ENCODE measurements around the gene C1orf105.

Gene C1orf105

DNA sequence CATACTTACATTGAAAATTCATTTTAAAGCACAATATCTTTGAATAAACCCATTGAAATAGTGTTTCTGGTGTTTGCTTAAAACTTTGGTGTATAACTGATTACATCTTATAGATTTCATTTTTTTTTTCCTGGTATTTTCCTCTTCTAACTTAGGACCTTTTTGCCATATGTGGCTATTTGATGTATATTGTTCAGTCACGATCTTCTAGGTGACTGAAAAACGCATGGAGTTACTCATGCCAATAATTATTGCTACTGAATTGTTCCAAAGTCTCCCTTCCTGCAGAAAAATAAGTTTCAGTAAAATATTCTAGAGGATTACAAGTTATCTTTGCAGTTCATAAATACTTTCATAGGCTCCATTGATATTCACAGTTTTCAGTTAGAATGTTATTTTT lies 22.9 kb upstream of the C1orf105 start:
- no peak for DNase-seq

DNA sequence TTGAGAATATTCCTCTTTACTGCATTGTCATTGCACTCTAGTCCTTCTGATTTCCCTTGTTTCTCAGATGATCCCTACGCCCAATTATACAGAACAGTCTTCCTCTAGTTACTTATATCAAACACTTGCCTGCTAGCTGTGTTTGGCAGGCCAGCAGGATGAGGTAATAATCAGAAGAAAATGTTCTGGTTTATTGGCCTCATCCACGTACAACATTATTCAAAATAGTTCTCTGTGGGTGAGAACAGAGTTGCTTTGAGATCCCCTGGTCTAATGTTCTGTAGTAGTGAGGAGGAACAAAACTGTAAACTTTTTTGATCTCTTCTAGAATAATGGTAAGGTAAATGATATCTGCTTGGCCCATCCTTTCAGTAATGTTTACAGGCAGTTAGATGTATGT lies 22.3 kb upstream of the C1orf105 start:
- DNase-seq: no peak

DNA sequence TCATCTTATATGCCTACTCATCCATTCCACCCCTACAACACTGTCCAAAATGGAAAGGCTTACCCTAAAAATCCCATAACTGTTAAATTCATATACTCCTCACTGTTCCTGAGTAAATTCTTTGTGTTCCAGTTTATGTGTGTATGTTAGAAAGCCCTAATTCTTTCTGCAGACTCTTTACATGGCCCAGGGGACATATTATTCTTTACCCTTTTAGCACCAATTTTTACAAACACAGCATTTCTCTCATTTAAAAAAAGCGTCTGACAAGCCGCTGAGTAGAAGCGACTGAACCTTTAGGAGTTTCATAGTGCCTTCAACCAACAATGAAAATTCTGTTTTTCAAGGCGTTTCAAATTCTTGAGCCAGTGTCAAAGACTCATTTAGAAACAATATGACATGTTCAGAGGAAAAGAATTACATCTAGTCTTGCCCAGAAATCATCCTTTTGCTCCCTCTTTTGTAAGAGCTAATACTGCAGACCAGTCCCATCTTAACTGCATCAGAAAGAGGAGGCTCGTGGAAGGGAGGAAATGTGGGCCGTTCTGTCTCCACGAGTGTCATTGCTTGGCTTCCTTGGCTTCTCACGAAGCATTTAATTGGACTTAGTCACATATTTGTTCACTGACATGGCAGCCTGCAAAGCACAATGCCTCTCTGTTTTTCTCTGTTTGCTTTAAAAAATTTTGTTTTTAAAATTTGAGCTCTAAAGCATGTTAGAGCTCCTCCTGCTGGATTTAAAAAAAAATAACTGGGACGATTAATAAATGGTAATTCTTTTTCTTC lies 21.3 kb upstream of the C1orf105 start:
- peak; percentile 70 for DNase-seq

DNA sequence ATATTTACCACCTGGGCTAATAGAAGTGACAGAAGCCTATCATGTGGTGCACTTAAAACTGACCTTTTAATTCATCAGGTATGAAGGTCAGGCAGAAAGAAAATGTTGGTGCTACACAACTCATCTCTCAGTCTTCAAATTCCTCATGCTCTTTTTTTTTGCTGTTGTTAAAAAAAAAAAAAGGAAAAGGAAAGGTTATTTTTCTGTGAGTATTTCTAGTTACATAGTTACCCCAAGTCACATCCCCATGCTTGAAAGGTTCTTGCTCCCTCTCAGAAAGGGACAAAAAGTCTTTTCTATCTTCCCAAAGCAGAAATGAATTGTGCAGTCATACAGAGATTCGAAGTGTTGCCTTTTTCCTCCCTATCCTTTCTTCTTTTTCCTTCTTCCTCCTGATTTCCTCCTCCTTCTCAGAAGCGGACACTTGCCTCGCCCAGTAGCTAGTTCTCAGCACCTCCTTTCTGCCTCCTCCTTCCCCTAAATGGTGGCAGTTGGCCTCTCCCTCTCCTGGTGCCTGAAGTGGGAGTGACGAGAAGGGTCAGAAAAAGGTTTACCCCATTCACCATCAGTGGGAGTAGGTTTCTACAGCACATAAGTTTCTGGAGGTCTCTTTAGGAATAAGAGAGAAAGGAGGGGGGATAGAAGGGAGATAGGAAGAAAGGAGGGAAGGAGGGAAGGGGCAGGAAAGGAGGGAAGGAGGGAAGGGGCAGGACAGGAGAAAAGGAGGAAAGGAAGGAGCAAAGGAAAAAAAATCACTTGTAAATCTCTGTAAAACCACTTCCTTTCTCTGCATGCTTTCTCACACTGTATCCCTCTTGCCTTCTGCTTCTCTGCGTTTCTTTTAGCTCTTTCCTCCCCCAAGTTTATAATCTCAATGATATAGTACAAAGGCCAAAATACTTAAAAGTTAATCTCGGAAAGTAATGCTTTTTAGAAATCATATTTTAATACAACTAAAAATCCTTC lies 20.4 kb upstream of the C1orf105 start:
- no peak for DNase-seq

DNA sequence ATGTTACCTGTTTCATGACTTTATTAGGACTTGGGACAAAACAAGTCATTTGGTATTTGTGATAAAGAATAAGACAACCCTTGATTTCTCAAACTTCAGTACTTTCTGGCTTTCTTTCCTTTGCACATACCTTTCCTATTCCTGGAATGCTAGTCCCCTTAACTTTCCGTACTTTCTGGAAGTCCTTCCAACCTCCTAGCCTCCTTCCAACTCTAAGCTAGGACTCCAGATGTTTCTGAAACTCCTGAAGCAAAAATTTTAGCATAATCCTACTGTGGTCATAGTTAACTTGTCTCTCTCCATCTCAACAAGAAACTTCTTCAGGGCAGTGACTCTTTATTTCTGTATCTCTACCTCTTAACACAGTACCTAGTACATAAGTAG lies 19.8 kb upstream of the C1orf105 start:
- DNase-seq: no peak

DNA sequence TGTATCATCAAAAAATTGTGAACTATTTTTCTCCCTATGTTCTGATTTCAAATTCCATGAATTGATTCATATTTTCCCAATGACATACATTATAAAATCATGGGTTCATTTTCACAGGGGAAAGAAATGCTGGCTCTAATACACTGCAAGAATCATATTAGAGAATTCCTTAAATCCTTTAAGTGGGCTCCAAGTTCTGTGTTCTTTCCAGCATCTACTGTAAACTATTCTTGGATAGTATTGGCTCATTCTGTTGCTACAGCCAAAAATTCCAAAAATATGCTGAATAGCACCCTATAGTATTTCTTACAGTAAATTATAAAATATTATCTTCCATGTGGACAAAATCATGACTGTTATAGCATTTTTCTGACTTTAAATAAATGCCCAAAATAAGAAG lies 19.0 kb upstream of the C1orf105 start:
- DNase-seq: no peak

DNA sequence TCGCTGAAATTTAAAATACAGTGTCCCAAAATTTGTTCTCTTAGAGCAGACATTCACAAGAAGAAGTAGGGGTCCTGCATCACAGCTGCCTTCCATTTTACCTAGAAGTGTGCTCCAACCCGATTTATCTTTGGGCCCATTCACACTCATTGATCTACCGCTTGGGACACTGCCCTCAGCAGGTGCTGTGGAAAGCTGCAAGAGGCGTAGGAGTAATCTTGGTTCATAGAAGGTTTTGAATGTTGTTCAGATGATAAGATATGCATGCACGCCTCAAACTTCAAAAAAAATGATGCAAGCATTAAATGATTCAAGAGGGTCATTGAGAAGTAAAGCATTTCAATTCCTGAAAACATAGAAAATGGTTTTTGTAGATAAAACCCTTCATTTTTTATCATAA lies 18.6 kb upstream of the C1orf105 start:
- no peak for DNase-seq

DNA sequence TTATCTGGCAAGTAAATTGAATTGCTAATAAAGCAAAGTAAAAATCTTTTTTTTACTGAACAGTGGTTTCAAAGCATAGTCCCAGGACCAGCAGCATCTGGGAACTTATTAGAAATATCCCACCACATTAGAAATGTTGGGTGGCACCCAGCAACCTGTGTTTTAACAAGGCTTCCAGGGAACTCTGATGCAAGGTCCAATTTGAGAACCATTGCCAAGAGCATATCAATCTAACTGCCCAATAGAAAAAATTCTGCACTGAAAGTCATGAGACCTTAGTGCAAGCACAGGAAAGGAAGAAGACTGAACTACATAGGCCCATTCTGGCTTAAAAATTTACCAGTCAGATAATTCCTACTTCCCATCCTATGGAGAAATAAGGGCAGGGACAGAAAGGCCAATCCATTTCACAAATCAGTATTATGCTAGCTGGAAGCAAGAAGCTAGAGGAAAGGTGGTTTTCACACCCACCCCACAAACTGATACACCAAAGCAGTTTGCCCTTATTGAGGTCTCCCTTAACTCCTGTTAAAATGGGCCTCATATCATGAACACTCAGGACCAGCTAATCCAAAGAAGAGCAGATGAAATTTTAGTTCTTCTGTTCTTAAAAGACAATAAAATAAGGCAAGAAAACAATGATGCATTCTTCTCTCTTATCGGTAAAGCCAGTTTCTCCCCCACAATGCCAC lies 17.5 kb upstream of the C1orf105 start:
- no peak for DNase-seq

DNA sequence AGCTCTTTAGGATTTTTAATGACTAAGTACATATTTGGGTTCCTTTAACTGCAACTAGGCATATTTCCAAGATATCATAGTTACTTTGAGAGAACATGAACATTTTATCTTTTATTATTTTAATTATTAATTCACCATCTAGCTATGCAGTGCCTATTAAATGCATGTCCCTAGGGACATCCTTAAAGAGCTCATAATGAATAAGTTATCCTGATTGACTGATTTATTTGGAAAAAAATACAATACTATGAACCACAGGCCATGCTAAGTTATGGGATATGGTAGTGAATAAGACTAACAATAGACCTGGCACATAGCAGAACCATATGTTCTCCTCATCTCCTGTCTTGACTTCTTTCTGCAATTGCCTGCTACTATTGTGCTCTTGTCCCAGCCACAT lies 16.4 kb upstream of the C1orf105 start:
- DNase-seq: no peak

DNA sequence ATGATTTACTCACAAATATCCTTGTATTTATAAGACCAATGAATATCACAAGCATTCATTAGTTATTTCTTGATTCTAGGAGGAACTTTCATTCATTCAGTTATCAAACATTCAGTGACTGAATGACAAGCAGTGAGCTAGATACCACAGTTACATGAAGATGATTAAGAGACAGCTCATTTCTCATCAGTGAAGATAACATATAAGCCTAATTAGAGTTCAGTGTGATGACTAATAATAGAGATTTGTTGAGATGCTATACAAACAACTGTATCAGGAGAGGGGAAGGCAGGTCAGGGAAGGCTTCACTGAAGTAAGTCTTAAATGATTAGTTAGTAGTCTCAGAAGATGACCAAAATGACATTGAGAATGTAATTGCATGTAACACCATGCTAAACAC lies 14.6 kb upstream of the C1orf105 start:
- no peak for DNase-seq

DNA sequence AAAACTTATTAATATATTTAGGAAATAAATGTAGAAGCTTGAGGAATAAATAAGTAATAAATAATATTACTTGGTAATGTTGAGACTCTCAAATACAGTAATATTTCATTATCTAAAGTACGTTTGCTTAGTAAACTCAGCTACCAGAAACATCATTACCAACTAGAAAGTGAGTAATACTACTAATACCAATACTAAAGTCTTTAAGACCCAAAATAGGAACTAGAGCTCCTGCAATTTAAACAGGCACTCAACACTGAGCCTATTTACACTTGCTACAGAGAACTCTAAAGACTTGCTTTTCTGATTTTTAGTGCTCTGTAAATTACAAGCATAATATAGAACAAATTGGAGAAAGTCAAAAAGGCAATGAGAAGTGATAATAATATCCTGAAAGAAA lies 13.5 kb upstream of the C1orf105 start:
- DNase-seq: no peak

DNA sequence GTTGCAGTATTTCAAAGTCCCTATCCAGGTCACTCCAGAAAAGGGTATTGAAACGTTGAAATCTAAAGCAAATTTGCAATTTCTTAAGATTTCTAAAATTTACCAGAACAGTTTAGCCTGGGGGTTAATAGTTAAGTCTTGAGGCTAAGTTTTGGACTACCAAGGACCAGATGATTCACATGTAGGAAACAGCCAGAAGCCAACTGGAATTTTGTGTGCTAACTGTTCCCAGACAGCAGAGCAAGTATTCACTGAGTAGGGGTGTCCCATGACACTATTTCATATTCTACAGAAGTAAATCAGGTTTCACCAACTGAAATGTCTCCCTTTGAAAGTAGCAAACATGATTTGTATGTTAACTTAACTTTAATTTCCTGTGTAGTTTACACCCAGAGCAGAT lies 11.5 kb upstream of the C1orf105 start:
- DNase-seq: no peak

DNA sequence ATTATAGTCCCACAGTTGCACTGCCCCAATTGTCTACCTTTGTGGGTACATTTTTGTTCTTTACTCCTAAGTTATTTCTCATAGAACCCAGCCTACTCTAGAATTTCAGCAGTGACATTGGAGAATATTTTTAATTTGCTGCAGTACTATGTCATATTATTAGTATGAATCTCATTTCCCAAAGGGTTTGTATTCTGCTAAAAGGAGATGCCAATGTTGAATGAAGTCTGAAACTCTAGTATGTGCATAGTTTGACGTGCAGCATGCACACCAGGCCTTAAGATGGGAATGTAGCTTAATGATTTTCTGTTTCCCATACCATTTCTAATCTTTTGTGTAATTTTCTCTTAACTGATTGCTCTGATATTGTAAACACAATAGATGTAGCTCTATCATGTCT lies 10.5 kb upstream of the C1orf105 start:
- no peak for DNase-seq

DNA sequence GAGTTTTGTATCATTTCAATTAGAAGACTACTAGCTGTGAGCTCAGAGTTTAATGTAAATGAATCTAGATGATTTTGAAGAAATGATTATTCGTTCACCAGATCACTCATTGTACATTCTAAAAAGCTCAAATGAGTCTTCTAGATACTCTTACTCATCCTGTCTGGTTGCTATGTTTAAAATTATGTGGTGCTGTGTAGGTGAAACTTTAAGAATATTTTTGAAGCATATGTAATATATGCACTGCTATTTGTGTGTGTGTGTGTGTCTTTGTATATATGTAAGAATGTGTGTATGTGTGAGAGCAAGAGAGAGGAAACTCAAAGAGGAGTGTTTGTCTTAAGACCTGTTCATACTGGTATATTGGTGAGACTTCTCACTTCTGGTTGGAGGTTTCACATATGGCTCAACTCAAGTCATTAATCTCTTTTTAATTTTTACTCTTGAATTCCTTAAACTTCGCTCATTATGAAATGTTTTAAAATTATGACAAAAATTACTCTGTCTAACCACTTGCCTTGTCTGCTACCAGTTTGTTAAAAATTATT lies 8.6 kb upstream of the C1orf105 start:
- DNase-seq: no peak

DNA sequence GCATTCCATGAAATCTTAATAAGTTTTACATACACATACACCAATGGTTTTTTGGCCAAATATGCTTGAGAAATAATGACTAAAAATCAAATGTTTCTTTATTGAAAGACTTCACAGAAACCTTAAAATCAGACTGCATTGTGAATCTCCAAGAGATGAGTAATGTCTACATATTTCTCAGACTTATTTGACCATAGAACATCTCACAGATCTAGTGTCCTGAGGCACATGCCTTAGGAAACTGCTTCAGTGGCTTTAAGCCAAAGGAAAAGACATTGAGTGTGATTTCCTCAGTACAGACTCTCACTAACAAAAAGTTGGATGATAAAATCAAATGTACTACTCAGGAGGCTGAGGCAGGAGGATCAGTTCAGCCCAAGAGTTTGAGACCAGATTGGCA lies 6.2 kb upstream of the C1orf105 start:
- DNase-seq: no peak

DNA sequence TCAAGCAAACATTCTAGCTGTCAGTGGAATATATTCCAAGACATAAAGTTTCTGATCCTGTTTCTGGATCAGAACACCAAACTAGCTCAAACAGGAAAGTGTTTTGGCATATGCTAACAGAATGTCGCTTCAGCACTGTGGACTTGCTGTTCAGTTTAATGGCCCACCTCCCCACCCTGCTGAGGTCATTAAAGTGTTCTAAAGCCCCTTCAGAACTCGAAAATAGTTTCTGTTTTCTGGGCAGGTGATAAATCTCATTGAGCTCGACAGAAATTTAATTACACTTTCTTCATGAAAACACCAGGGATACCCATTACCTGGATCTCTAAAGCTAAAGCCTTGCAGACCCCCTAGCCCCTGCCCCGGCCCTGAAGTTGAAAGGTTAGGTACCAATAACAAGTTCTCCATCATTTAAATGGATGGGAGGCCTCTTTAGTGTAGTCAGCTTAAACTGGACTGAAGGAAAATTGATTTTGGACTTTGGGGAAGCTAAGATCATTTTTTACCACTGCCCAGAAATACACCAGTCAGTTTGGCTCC lies 3.9 kb upstream of the C1orf105 start:
- DNase-seq: no peak

DNA sequence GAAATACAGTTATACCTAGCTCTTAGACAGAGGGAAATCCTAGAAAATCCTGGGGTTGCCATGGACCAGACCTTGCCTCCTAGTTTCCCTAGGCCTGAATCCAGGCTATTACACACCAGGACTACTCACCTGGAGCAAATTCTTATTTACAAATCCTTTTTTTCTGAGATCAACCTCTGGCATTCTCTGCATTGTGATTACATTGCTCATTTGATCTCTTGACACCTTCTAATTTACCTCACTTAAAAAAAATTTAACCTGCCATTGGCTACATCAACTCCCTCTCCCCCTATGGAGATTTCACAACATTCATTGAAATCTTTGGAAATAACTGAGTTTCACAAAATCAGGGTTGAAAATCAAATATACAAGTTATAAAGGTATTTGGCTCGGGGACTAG lies 2.9 kb upstream of the C1orf105 start:
- DNase-seq: no peak

DNA sequence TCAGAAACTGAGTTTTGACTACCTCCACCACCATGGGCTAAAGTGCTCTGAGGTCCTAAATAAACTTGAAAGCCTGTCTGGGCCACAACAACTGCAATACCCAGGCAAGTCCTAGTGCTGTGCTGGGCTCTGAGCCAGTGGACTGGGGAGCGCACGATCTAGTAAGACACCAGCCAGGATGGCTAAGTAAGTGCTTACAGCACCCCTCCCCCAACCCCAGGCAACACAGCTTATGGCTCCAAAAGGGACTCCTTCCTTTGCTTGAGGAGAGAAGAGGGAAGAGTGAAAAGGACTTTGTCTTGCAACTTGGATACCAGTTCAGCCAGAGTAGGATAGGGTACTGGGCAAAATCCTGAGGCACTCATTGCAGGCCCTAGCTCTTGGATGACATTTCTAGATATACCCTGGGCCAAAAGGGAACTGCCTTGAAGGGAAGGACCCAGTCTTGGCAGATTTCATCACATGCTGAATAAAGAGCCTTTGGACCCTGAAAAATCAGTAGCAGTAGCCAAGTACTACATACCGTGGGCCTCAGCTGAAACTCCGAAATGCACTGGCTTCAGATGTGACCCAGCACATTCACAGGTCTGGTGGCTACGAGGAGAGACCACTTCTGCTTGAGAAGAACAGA lies 1.6 kb downstream of the C1orf105 start:
- no peak for DNase-seq

DNA sequence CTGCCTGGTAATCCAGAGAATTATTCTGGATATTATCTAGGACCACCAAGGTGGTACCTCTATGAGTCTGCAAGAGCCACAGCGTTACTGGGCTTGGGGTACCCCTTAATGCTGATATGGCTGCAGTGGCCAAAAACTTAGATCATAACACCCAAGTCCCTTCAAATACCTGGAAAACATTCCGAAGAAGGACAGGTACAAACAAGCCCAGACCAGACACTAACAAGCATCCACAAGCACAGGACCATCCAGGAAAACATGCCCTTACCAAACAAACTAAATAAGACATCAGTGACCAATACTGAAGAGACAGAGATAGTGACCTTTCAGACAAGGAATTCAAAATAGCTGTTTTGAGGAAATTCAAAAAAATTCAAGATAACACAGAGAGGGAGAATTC lies 2.9 kb downstream of the C1orf105 start:
- no peak for DNase-seq

DNA sequence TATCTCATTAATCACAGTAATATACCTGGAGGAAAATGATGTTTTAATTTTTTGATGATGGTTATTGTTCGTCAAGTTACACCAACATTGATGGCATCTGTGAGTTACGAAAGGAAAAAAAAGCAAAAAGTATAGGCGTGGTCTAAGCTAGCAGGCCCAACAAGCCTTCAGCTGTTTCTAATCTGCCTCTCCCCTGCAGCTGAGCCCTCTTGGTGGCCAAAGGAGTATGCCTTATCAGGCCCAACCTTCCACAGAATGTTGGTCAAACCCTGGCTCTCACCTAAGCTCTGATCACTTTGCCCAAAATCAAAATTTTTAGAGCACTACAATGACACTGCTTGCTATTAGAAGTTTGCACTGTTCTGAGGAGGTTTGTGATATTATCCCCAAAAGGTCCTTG lies 4.9 kb downstream of the C1orf105 start:
- no peak for DNase-seq

DNA sequence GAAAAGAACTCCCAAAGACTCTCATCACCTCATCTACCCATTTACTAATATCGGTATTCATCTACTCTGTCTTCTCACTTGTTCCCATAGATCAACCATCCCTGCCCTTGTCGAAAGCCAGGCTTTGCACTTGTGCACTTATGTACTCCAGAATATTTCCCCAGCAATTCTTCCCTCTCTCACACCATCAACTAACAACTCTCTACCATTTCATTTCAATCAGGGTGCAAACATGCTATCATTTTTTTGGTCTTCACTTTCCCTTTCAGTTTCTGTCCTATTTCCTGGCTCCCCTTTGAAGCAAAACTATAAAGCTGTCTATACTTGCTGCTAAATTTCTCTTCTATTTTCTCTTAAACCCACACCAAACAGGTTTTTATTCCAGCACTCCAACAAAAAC lies 6.7 kb downstream of the C1orf105 start:
- DNase-seq: no peak

DNA sequence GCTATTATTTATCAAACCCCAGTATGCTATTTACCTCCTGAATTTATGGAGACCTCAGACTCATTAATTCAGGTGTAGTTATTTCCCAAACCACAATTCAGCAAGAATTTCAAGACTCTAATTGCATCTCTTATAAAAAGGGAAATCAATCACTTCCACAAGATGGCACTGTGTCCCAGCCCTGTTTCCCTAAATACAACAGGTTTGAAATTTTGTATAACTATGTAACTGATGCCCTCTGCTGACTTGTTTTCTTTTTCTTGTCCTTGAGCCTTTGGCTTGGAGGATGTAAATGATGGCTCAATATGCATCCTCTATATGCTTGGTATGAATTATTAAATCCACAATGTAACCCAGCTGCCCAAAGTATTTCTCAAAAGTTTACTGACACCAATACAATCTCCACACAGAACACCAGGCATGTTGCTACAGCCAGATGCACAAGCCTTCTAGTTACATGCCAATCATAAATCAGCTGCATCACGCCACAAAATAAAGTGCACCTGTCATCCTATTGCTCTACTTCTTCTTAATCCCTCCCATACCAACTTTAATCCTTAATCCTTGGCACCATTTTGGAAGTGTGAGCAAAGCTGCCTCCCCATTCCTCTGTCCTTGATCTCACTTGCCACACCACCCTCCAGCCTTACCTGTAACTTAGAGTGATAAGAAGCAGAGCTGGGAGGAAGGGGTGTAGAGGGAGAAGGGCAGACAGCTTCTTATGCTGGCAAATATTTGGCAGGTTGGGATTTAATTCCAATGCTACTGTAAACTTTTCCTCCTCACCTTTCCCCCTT lies 9.0 kb downstream of the C1orf105 start:
- no peak for DNase-seq

Measured in activated CD8-positive, alpha-beta memory T cell treated with anti-CD3 and anti-CD28 coated beads for 24 hours (primary cell).